Common myeloid progenitor, CD34-positive (primary cell): ENCODE measurements around the gene SELENOH.
A peak's percentile ranks its signal among the peaks of the same experiment; 100 is the strongest.

Experiments
- CTCF ChIA-PET: fragments of 350-600 bp; sonication (Branson Sonifier 250); formaldehyde crosslinking; loops from one replicate; lab custom pipeline; 2021; ENCODE audit warnings: antibody characterized with exemption; lab: Charles Lee
- POLR2A ChIA-PET: fragments of 350-600 bp; sonication (Branson Sonifier 250); formaldehyde crosslinking; loops from one replicate; lab custom pipeline; 2021; ENCODE audit warnings: antibody characterized with exemption; lab: Charles Lee
- DNase-seq, 3 donors: peaks; one replicate each; pipeline versions ENCODE4 v3.0.0 to v3.0.0-alpha.2; 2013
- H3K27ac ChIP-seq, 2 experiments: 1 replicate in 1 of 2; 2 replicates in 1 of 2; pipeline ENCODE4 v1.7.0; 2013; ENCODE audit warnings: inconsistent platforms in 2 of 2, low read length in 2 of 2, mild to moderate bottlenecking in 2 of 2, low read depth in 1 of 2, moderate library complexity in 1 of 2; ENCODE audit not compliant: severe bottlenecking in 2 of 2, insufficient read depth in 1 of 2, poor library complexity in 1 of 2
- H3K27me3 ChIP-seq, 5 experiments: replicated peaks in 2 of 5; 1 replicate in 3 of 5; 2 replicates in 2 of 5; pipeline versions ENCODE4 v1.6.1 to v1.7.0; 2013; ENCODE audit warnings: low read length in 4 of 5, mild to moderate bottlenecking in 2 of 5, moderate library complexity in 2 of 5, inconsistent platforms in 1 of 5; ENCODE audit not compliant: insufficient read depth in 5 of 5, control insufficient read depth in 4 of 5
- H3K36me3 ChIP-seq, 4 experiments: 1 replicate in 2 of 4; 2 replicates in 2 of 4; pipeline versions ENCODE4 v1.6.1 to v1.7.0; 2013; ENCODE audit warnings: low read length in 3 of 4, control low read depth in 1 of 4, mild to moderate bottlenecking in 1 of 4; ENCODE audit not compliant: control insufficient read depth in 4 of 4, insufficient read depth in 4 of 4
- H3K4me1 ChIP-seq, 4 experiments: 1 replicate in 3 of 4; 2 replicates in 1 of 4; pipeline versions ENCODE4 v1.6.1 to v1.7.1; 2013; ENCODE audit warnings: low read length in 3 of 4, mild to moderate bottlenecking in 3 of 4, control low read depth in 1 of 4, inconsistent platforms in 1 of 4, moderate library complexity in 1 of 4; ENCODE audit not compliant: control insufficient read depth in 4 of 4, insufficient read depth in 4 of 4; ENCODE audit errors: control extremely low read depth in 1 of 4
- H3K4me3 ChIP-seq, 7 experiments: 1 replicate in 4 of 7; 2 replicates in 3 of 7; pipeline versions ENCODE4 v1.5.1 to v1.7.0; 2013; ENCODE audit warnings: mild to moderate bottlenecking in 7 of 7, low read length in 6 of 7, moderate library complexity in 6 of 7, inconsistent platforms in 2 of 7, low read depth in 2 of 7, control low read depth in 1 of 7; ENCODE audit not compliant: insufficient read depth in 4 of 7, control insufficient read depth in 1 of 7; ENCODE audit errors: extremely low read depth in 1 of 7
- H3K9me3 ChIP-seq, 5 experiments: 1 replicate in 4 of 5; 2 replicates in 1 of 5; pipeline versions ENCODE4 v1.6.1 to v1.7.1; 2013; ENCODE audit warnings: low read length in 4 of 5, mild to moderate bottlenecking in 2 of 5, inconsistent platforms in 1 of 5, low read depth in 1 of 5, moderate library complexity in 1 of 5; ENCODE audit not compliant: control insufficient read depth in 4 of 5, insufficient read depth in 2 of 5; ENCODE audit errors: control extremely low read depth in 1 of 5
- WGBS: methylation state at CpG from one replicate; pipeline ENCODE4 v1.1.5; 2013; ENCODE audit not compliant: insufficient coverage; 5-methylcytosine and 5-hydroxymethylcytosine counted together

Gene SELENOH

GRCh38 chr11:57761301-57762234, 20.3 kb downstream of the SELENOH start, which contains the start of gene CTNND1:
TSS of gene CTNND1 (plus strand) at chr11:57761802. CDS start at chr11:57791479, 29,677 bp downstream.
- H3K27ac ChIP-seq = peak within 1 kb of the TSS; percentile 93 to 98
- 11% methylated on average over 6 of the region's 13 CpGs for WGBS
- H3K27me3 ChIP-seq = no peaks in the 10 kb centered on the region
- peak within 1 kb of the TSS; percentile 31 to 99 (median 87) for H3K4me3 ChIP-seq
- peaks cover 12 to 33% (median 25%) of the 10 kb centered on the region in 4 experiments for H3K4me1 ChIP-seq
- peak; percentile 94 to 97 (median 96) for DNase-seq
- ChIA-PET CTCF (interaction anchor here (0.8 to 32.2 kb wide), 8 partner anchors 10 to 60 kb away, joined by 3 to 571 read pairs (median 7); partner anchors contain the start of genes BTBD18 and SELENOH), POLR2A (interaction anchor here (0.7 to 2.0 kb wide), 8 partner anchors 17 to 40 kb away, joined by 3 to 10 read pairs (median 5); partner anchors contain the start of gene SELENOH)
- no peaks in the 10 kb centered on the region for H3K36me3 ChIP-seq
- H3K9me3 ChIP-seq = no peaks in the 10 kb centered on the region

GRCh38 chr11:57762235-57762861, 21.1 kb downstream of the SELENOH start:
- Histone ChIP-seq H3K36me3 (peaks cover 0 to 4% (median under 1%) of the 10 kb centered on the region in 4 experiments), H3K27me3 (no peaks in the 10 kb centered on the region), H3K9me3 (no peaks in the 10 kb centered on the region), H3K4me1 (peaks cover 12 to 33% (median 25%) of the 10 kb centered on the region in 4 experiments), H3K4me3 (peak overlapping the region in 6 of 7 experiments; percentile 85 to 99 (median 89)), H3K27ac (peak overlapping the region; percentile 93 to 98)
- ChIA-PET POLR2A (interaction anchor here (0.9 to 2.0 kb wide), 6 partner anchors 18 to 36 kb away, joined by 3 to 10 read pairs (median 4); no protein-coding TSS in a partner anchor), CTCF (interaction anchor here (1.1 to 32.2 kb wide), 4 partner anchors 16 to 61 kb away, joined by 4 to 571 read pairs (median 8); no protein-coding TSS in a partner anchor)
- 0% methylated on average over 4 of the region's 9 CpGs for WGBS
- DNase-seq = no peak

- peak overlapping the region; percentile 33 to 98 for H3K27ac ChIP-seq
- WGBS = 57% methylated on average over 1 of the region's 1 CpG
- DNase-seq = no peak
- no peaks in the 10 kb centered on the region for H3K9me3 ChIP-seq
- no peaks in the 10 kb centered on the region for H3K27me3 ChIP-seq
- CTCF ChIA-PET = interaction anchor here (0.8 to 32.2 kb wide), 4 partner anchors 8 to 750 kb away, joined by 3 to 571 read pairs (median 6); no protein-coding TSS in a partner anchor
- peak overlapping the region in 6 of 7 experiments; percentile 85 to 99 (median 89) for H3K4me3 ChIP-seq
- POLR2A ChIA-PET = interaction anchor here (0.6 to 1.2 kb wide), 3 partner anchors 22 to 137 kb away, joined by 3 to 4 read pairs (median 3); no protein-coding TSS in a partner anchor
- H3K36me3 ChIP-seq = peaks cover 0 to 5% (median under 1%) of the 10 kb centered on the region in 4 experiments
- H3K4me1 ChIP-seq = peaks cover 12 to 35% (median 25%) of the 10 kb centered on the region in 4 experiments
Observed at GRCh38 chr11:57763568-57763967, 22.3 kb downstream of the SELENOH start.

GRCh38 chr11:57764021-57764420, 22.7 kb downstream of the SELENOH start:
- Histone ChIP-seq H3K9me3 (no peaks in the 10 kb centered on the region), H3K4me3 (peak overlapping the region in 6 of 7 experiments; percentile 85 to 99 (median 89)), H3K4me1 (peaks cover 12 to 36% (median 25%) of the 10 kb centered on the region in 4 experiments), H3K27me3 (no peaks in the 10 kb centered on the region), H3K27ac (peak overlapping the region; percentile 1 to 98), H3K36me3 (peaks cover 0 to 5% (median under 1%) of the 10 kb centered on the region in 4 experiments)
- no CpG with 5 or more reads among the region's 4 CpGs for WGBS
- ChIA-PET POLR2A (interaction anchor here (0.6 to 1.2 kb wide), 2 partner anchors 36 to 136 kb away, joined by 3 to 4 read pairs; no protein-coding TSS in a partner anchor), CTCF (interaction anchor here (0.8 to 32.2 kb wide), 3 partner anchors 8 to 749 kb away, joined by 3 to 571 read pairs (median 4); no protein-coding TSS in a partner anchor)
- no peak for DNase-seq

- POLR2A ChIA-PET = interaction anchor here (1.2 kb wide), 1 partner anchor 36 kb away, joined by 3 read pairs; no protein-coding TSS in a partner anchor
- no peaks in the 10 kb centered on the region for H3K9me3 ChIP-seq
- no CpG with 5 or more reads among the region's 2 CpGs for WGBS
Observed at GRCh38 chr11:57764566-57764965, 23.3 kb downstream of the SELENOH start.

GRCh38 chr11:57764972-57765371, 23.7 kb downstream of the SELENOH start:
- Histone ChIP-seq H3K4me1 (peaks cover 12 to 36% (median 25%) of the 10 kb centered on the region in 4 experiments), H3K9me3 (no peaks in the 10 kb centered on the region), H3K27ac (no peak overlapping the region), H3K4me3 (peak overlapping the region in 1 of 7 experiments; percentile 91), H3K36me3 (peaks cover 0 to 5% (median under 1%) of the 10 kb centered on the region in 4 experiments), H3K27me3 (no peaks in the 10 kb centered on the region)
- no CpG with 5 or more reads among the region's 2 CpGs for WGBS
- no peak for DNase-seq
- CTCF ChIA-PET = interaction anchor here (0.9 to 32.2 kb wide), 5 partner anchors 9 to 32 kb away, joined by 3 to 571 read pairs (median 3); partner anchors contain the start of gene BTBD18
- POLR2A ChIA-PET = no interaction called here

More at GRCh38 chr11:57764566-57764965, 23.3 kb downstream of the SELENOH start:
- Histone ChIP-seq H3K27me3 (no peaks in the 10 kb centered on the region), H3K4me1 (peaks cover 12 to 36% (median 25%) of the 10 kb centered on the region in 4 experiments), H3K27ac (peak overlapping the region; percentile 1 to 98), H3K4me3 (peak overlapping the region in 2 of 7 experiments; percentile 87 to 91), H3K36me3 (peaks cover 0 to 5% (median under 1%) of the 10 kb centered on the region in 4 experiments)
- no peak for DNase-seq
- CTCF ChIA-PET = interaction anchor here (0.8 to 32.2 kb wide), 6 partner anchors 9 to 749 kb away, joined by 3 to 571 read pairs (median 3); partner anchors contain the start of gene BTBD18
